GM12878 (cell line): ENCODE measurements around the gene PIGU.

ENCODE experiments used
- BRCA1 ChIP-seq: IDR thresholded peaks from 2 replicates; pipeline ENCODE4 v1.6.1; 2011; ENCODE audit warnings: low read depth, low read length, improper control_type of control experiment
- CTCF ChIP-seq, 3 experiments: IDR thresholded peaks in 2 of 3; conservative IDR thresholded peaks in 1 of 3; 2 replicates each; pipeline ENCODE4 v1.5.1; 2011; ENCODE audit warnings: low read depth in 3 of 3, low read length in 3 of 3, mild to moderate bottlenecking in 3 of 3, control low read depth in 2 of 3, moderate library complexity in 2 of 3, inconsistent platforms in 1 of 3, mixed read lengths in 1 of 3; ENCODE audit not compliant: control insufficient read depth in 2 of 3, insufficient read depth in 1 of 3; ENCODE audit errors: extremely low read depth in 1 of 3
- ETV6 ChIP-seq, 2 experiments: fragments of 450-650 bp in 1 of 2; IDR thresholded peaks in 1 of 2; conservative IDR thresholded peaks in 1 of 2; 2 replicates each; pipeline ENCODE4 v1.6.1; 2014; ENCODE audit warnings: antibody characterized with exemption in 1 of 2, borderline replicate concordance in 1 of 2, low read depth in 1 of 2, mild to moderate bottlenecking in 1 of 2, moderate library complexity in 1 of 2

DNA sequence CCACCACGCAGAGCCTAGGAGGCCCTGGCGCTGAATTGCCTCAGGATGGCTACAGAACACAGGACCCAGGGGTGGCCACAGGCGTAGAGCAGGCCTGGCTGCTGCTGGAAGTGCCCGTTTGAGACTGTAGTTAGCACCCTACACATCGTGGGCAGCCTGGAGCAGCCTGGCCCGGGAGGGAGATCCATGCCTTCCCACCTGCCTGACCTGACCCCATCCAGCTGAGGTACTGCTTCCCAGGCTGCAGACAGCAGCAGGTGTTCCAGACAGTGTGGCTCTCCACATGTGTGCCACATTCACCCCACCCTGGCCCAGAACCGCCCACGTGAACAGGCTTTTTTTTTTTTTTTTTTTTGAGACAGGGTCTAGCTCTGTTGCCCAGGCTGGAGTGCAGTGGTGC, 139.2 kb downstream of the PIGU start:
- TF ChIP-seq BRCA1 (no peak), ETV6 (conservative IDR thresholded peaks at IDR 0.05 in 1 of 2, IDR thresholded peaks at IDR 0.05 in 1 of 2; ENCODE audit: borderline replicate concordance in 1 of 2, low read depth in 1 of 2) (no peak), CTCF (IDR thresholded peaks at IDR 0.05 in 2 of 3, conservative IDR thresholded peaks at IDR 0.05 in 1 of 3; ENCODE audit: control insufficient read depth in 2 of 3, extremely low read depth in 1 of 3, insufficient read depth in 1 of 3, low read depth in 3 of 3, low read length in 3 of 3) (no peak)
